ENCODE data around the gene NOSIP.

Gene NOSIP

DNA sequence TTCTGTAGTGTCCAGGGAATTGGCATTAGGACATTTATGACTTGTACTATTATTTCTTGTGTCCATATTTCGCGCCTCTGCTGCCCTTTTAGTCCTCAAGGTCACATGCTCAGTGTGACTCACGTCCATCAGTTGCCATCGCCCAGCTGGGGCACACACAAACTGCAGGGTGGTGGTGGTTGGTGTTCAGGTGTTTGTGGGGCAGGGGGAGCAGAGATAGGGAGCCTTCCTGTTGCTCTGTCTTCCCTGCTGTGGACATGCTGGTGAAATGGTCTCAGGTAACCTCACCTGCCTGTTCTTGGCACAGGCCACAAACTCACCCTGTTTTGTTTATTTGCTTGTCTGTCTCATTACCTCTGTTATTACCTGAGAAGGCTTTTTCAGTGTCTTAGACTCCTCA lies 33.0 kb upstream of the NOSIP start:
- Histone ChIP-seq H3K4me1 (no peaks in the 10 kb centered on the region), H3K9ac (no peak overlapping the region), H3K9me3 (peaks cover 13% of the 10 kb centered on the region; the same call in 1 of the 2 replicates), H3K4me2 (no peak overlapping the region), H4K20me1 (peaks cover 86% of the 10 kb centered on the region), H3K36me3 (peaks cover 96% of the 10 kb centered on the region), H3K27me3 (no peaks in the 10 kb centered on the region), H3K4me3 (no peak overlapping the region), H3K27ac (no peak overlapping the region)
- no peak for TF ChIP-seq Cebpa-rat (IDR thresholded peaks at IDR 0.05)

DNA sequence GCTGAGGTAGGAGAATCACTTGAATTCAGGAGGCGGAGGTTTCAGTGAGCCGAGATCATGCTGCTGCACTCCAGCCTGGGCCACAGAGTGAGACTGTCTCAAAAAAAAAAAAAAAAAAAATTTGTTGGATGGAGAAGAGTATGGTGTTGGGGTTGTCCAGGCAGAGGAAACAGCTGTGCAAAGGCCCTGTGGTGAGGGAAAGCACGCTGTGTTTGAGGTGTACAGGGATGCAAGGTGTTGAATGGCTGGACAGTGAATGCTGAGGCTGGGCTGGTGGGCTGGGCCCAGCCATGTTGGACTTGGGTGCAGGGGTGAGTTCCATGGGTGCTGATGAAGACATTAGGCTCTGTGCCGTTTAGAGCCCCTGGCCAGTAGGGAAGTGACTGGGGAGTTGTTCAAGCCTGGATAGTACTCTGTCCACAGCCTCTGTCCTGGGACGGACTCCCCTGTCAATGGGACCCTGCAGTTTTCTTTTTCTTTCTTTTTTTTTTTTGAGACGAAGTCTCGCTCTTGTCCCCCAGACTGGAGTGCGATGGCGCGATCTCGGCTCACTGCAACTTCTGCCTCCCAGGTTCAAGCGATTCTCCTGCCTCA lies 29.2 kb upstream of the NOSIP start:
- Histone ChIP-seq H3K36me3 (peaks cover 96% of the 10 kb centered on the region), H4K20me1 (peaks cover 100% of the 10 kb centered on the region)

DNA sequence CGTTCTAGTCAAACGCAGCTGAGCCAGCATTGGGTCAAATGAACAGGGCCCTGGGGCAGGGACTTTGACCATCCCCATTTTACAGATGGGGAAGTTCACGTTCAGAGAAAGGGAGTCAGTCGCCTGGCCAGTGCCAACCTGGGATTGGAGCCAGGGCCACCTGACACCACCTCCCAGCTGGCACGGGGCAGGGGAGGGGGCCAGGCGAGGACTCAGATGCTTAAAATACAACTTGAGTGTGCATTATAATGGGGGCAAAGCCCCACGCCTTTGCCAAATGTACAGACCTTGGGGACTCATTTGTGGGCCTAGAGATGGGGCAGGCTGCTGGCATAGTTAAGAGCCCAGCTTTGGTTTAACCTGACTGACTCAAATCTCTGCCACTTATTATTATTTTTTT lies 25.2 kb upstream of the NOSIP start:
- Histone ChIP-seq H3K9me3 (no peaks in the 10 kb centered on the region), H3K4me1 (no peaks in the 10 kb centered on the region), H3K36me3 (peaks cover 100% of the 10 kb centered on the region), H3K27ac (no peak overlapping the region), H3K9ac (no peak overlapping the region), H3K4me3 (no peak overlapping the region), H3K27me3 (no peaks in the 10 kb centered on the region), H3K4me2 (no peak overlapping the region), H4K20me1 (peaks cover 100% of the 10 kb centered on the region)
- no peak for TF ChIP-seq Cebpa-rat (IDR thresholded peaks at IDR 0.05)

More for the DNA sequence above, 29.2 kb upstream of the NOSIP start:
- TF ChIP-seq Cebpa-rat (IDR thresholded peaks at IDR 0.05), result no peak
- H3K9me3 ChIP-seq, result no peaks in the 10 kb centered on the region
- H3K9ac ChIP-seq, result no peak overlapping the region
- H3K4me2 ChIP-seq, result no peak overlapping the region
- H3K27ac ChIP-seq, result no peak overlapping the region
- no peak overlapping the region for H3K4me3 ChIP-seq
- H3K27me3 ChIP-seq, result no peaks in the 10 kb centered on the region
- no peaks in the 10 kb centered on the region for H3K4me1 ChIP-seq

DNA sequence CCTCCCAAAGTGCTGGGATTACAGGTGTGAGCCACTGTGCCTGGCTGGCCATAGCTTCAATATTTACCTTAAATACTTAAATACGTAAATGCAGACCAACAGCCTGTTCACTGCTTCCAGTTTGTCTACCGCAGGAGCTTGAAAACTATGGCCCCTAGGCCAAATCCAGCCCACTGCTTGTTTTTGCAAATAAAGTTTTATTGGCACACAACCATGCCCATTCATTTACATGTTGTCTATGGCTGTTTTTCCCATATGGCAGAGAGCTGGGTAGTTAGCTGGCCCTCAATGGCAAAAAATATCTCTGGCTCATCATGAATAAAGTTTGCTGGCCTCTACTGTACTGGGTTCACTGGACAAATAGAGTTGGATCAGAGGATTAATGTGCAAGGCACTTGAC lies 22.4 kb upstream of the NOSIP start:
- no peak for TF ChIP-seq Cebpa-rat (IDR thresholded peaks at IDR 0.05)
- Histone ChIP-seq H3K9ac (no peak overlapping the region), H3K4me1 (no peaks in the 10 kb centered on the region), H3K4me3 (no peak overlapping the region), H3K27ac (no peak overlapping the region), H4K20me1 (peaks cover 100% of the 10 kb centered on the region), H3K27me3 (no peaks in the 10 kb centered on the region), H3K36me3 (peaks cover 100% of the 10 kb centered on the region), H3K9me3 (no peaks in the 10 kb centered on the region), H3K4me2 (no peak overlapping the region)

DNA sequence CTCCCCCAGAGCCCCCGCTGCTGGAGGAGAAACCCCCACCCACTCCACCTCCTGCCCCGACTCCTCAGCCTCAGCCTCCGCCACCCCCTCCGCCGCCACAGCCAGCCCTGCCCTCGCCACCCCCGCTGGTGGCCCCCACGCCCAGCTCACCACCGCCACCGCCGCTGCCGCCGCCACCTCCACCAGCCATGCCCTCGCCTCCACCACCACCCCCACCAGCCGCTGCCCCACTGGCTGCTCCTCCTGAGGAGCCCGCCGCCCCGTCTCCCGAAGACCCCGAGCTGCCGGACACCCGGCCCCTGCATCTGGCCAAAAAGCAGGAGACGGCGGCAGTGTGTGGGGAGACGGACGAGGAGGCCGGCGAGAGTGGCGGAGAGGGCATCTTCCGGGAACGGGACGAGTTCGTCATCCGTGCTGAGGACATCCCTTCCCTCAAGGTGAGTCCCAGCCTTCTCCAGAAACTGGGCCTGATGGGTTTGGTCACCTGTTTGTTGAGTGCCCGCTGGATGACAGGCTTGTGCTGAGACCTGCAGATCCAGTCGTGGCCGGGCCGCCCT lies 21.2 kb upstream of the NOSIP start:
- no peak overlapping the region for H3K4me2 ChIP-seq
- no peaks in the 10 kb centered on the region for H3K4me1 ChIP-seq
- H3K9ac ChIP-seq, result no peak overlapping the region
- H3K27me3 ChIP-seq, result no peaks in the 10 kb centered on the region
- no peak overlapping the region for H3K4me3 ChIP-seq
- H3K27ac ChIP-seq, result no peak overlapping the region
- no peak for TF ChIP-seq Cebpa-rat (IDR thresholded peaks at IDR 0.05)
- H3K36me3 ChIP-seq, result peaks cover 100% of the 10 kb centered on the region
- H3K9me3 ChIP-seq, result no peaks in the 10 kb centered on the region
- H4K20me1 ChIP-seq, result peaks cover 100% of the 10 kb centered on the region

DNA sequence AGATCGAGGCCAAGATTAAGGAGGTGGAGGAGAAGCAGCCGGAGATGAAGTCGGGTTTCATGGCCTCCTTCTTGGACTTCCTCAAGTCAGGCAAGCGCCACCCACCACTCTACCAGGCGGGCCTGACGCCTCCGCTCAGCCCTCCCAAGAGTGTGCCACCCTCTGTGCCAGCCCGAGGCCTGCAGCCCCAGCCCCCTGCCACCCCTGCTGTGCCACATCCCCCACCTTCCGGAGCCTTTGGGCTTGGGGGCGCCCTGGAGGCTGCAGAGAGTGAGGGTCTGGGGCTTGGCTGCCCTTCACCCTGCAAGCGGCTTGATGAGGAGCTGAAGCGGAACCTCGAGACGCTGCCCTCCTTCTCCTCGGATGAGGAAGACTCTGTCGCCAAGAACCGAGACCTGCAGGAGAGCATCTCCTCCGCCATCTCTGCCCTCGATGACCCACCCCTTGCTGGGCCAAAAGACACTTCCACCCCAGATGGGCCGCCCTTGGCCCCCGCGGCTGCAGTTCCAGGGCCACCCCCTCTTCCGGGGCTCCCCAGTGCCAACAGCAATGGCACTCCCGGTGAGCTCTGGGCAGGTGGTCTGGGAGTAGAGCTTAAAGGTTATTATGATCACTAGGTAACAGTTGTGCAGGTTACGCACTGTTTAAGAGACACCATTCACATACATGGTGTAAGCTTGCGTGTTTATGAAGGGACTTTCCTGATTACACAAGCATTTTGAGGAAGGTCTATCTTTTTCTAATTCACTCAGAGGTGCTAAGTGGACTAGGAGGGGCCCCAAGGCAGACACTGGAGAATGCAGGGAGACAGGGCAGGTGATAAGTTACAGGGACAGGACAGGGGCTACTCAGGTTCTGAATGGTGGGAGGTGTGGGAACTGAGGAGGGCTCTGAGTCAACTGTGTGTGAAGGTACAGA lies 19.3 kb upstream of the NOSIP start:
- no peak overlapping the region for H3K4me2 ChIP-seq
- no peak overlapping the region for H3K4me3 ChIP-seq
- no peak overlapping the region for H3K9ac ChIP-seq
- H4K20me1 ChIP-seq, result peaks cover 96% of the 10 kb centered on the region
- peaks cover 96% of the 10 kb centered on the region for H3K36me3 ChIP-seq
- H3K9me3 ChIP-seq, result no peaks in the 10 kb centered on the region
- no peaks in the 10 kb centered on the region for H3K4me1 ChIP-seq
- no peaks in the 10 kb centered on the region for H3K27me3 ChIP-seq
- no peak overlapping the region for H3K27ac ChIP-seq
- no peak for TF ChIP-seq Cebpa-rat (IDR thresholded peaks at IDR 0.05)

DNA sequence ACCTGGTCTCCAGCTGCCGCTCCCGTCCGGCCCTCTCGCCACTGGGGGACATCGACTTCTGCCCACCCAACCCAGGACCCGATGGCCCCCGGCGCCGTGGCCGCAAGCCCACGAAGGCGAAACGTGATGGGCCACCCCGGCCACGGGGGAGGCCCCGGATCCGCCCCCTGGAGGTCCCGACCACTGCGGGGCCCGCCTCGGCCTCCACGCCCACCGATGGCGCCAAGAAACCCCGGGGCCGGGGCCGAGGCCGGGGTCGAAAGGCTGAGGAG lies 17.3 kb upstream of the NOSIP start:
- H3K9me3 ChIP-seq, result no peaks in the 10 kb centered on the region
- H4K20me1 ChIP-seq, result peaks cover 95% of the 10 kb centered on the region
- peaks cover 10% of the 10 kb centered on the region for H3K4me1 ChIP-seq
- TF ChIP-seq Cebpa-rat (IDR thresholded peaks at IDR 0.05), result no peak
- H3K4me3 ChIP-seq, result no peak overlapping the region
- no peak overlapping the region for H3K9ac ChIP-seq
- no peak overlapping the region for H3K4me2 ChIP-seq
- peaks cover 85% of the 10 kb centered on the region for H3K36me3 ChIP-seq
- no peak overlapping the region for H3K27ac ChIP-seq
- no peaks in the 10 kb centered on the region for H3K27me3 ChIP-seq

DNA sequence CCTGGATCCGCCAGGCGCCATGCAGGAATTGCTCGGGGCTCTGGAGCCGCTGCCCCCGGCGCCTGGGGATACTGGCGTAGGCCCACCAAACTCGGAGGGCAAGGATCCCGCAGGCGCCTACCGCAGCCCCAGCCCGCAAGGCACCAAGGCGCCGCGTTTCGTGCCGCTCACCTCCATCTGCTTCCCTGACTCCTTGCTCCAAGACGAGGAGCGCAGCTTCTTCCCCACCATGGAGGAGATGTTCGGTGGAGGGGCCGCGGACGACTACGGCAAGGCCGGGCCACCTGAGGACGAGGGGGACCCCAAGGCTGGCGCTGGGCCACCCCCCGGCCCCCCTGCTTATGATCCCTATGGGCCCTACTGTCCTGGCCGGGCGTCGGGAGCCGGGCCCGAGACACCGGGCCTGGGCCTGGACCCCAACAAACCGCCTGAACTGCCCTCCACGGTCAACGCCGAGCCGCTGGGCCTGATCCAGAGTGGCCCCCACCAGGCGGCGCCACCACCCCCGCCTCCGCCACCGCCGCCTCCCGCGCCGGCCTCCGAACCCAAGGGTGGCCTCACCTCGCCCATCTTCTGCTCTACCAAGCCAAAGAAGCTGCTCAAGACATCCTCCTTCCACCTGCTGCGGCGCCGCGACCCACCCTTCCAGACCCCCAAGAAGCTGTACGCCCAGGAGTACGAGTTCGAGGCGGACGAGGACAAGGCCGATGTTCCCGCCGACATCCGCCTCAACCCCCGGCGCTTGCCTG lies 16.8 kb upstream of the NOSIP start:
- peaks cover 95% of the 10 kb centered on the region for H4K20me1 ChIP-seq
- no peak overlapping the region for H3K9ac ChIP-seq
- H3K4me1 ChIP-seq, result peaks cover 15% of the 10 kb centered on the region
- no peaks in the 10 kb centered on the region for H3K9me3 ChIP-seq
- peaks cover 80% of the 10 kb centered on the region for H3K36me3 ChIP-seq
- H3K4me2 ChIP-seq, result no peak overlapping the region
- H3K4me3 ChIP-seq, result no peak overlapping the region
- no peaks in the 10 kb centered on the region for H3K27me3 ChIP-seq
- no peak for TF ChIP-seq Cebpa-rat (IDR thresholded peaks at IDR 0.05)
- H3K27ac ChIP-seq, result no peak overlapping the region

DNA sequence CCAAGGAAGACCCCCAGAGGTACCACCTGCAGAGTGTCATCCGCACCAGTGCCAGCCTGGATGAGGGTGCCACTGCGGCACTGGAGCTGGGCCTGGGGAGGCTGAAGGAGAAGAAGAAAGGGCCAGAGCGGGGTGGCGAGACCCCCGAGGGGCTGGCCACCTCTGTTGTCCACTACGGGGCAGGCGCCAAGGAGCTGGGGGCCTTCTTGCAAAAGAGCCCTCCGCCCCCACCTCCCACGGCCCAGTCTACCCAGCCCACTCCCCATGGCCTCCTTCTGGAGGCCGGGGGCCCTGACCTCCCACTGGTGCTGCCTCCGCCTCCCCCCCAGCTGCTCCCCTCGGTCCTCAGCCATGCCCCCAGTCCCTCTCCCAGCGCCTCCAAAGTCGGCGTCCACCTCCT lies 16.1 kb upstream of the NOSIP start:
- Histone ChIP-seq H3K27me3 (no peaks in the 10 kb centered on the region), H3K27ac (no peak overlapping the region), H3K9me3 (no peaks in the 10 kb centered on the region), H3K36me3 (peaks cover 73% of the 10 kb centered on the region), H3K4me1 (peaks cover 15% of the 10 kb centered on the region), H3K9ac (no peak overlapping the region), H3K4me2 (no peak overlapping the region), H3K4me3 (no peak overlapping the region), H4K20me1 (peaks cover 92% of the 10 kb centered on the region)
- no peak for TF ChIP-seq Cebpa-rat (IDR thresholded peaks at IDR 0.05)

All from BLaER1 (cell line).